HUDEP-2 (cell line): ENCODE measurements around the gene KLHL35.
"Not testable (repeated sequence)": the region's sequence is repeated elsewhere in the genome, so short reads cannot be mapped to it uniquely, and the experiment has no call there.

ENCODE experiments used
- DNase-seq, 76 experiments: peaks; one replicate each; lab custom pipeline; 2025; ENCODE audit not compliant: unreplicated experiment in 76 of 76; lab: John Stamatoyannopoulos, UW

KLHL35 gene

GRCh38 chr11:75428989-75429640 lies 3.9 kb downstream of the KLHL35 start:
- DNase-seq: peak in 33 of 76 experiments; percentile 13 to 73 (median 32)

- peak in 73 of 76 experiments; percentile 26 to 93 (median 81) for DNase-seq
Measured at GRCh38 chr11:75428281-75428724, 4.7 kb downstream of the KLHL35 start.

GRCh38 chr11:75427181-75427580 lies 5.8 kb downstream of the KLHL35 start:
- no peak for DNase-seq

GRCh38 chr11:75426720-75427086 lies 6.3 kb downstream of the KLHL35 start:
- DNase-seq: no peak

GRCh38 chr11:75425422-75425821 lies 7.6 kb downstream of the KLHL35 start:
- DNase-seq: peak in 2 of 76 experiments; percentile 16 to 22

- no peak for DNase-seq
Measured at GRCh38 chr11:75424396-75424795, 8.6 kb downstream of the KLHL35 start.

GRCh38 chr11:75423721-75424120 lies 9.3 kb downstream of the KLHL35 start:
- no peak for DNase-seq

GRCh38 chr11:75422248-75423231 lies 10.5 kb downstream of the KLHL35 start:
- DNase-seq: no peak

- no peak for DNase-seq
Measured at GRCh38 chr11:75421902-75422247, 11.1 kb downstream of the KLHL35 start.

- peak in 4 of 76 experiments; percentile 18 to 44 (median 34) for DNase-seq
Measured at GRCh38 chr11:75421035-75421602, 11.9 kb downstream of the KLHL35 start.

GRCh38 chr11:75420224-75421034 lies 12.6 kb downstream of the KLHL35 start:
- no peak for DNase-seq

GRCh38 chr11:75413864-75414263 lies 19.1 kb downstream of the KLHL35 start:
- peak in 40 of 76 experiments; percentile 10 to 63 (median 30) for DNase-seq

- not testable (repeated sequence) for DNase-seq
Measured at GRCh38 chr11:75413146-75413545, 19.9 kb downstream of the KLHL35 start.

GRCh38 chr11:75409971-75410370 lies 23.0 kb downstream of the KLHL35 start:
- not testable (repeated sequence) for DNase-seq

- no peak for DNase-seq
Measured at GRCh38 chr11:75408957-75409219, 24.1 kb downstream of the KLHL35 start.

- peak in 64 of 76 experiments; percentile 13 to 84 (median 50) for DNase-seq
Measured at GRCh38 chr11:75406338-75406777, 26.6 kb downstream of the KLHL35 start.

- no peak for DNase-seq
Measured at GRCh38 chr11:75403983-75404658, 28.9 kb downstream of the KLHL35 start.

- DNase-seq: peak in 2 of 76 experiments; percentile 14 to 19
Measured at GRCh38 chr11:75403037-75403436, 30.0 kb downstream of the KLHL35 start.

- peak in 1 of 76 experiments; percentile 5 for DNase-seq
Measured at GRCh38 chr11:75402002-75402773, 30.8 kb downstream of the KLHL35 start.
